ENCODE measurements around the gene HDAC1.

HDAC1 gene

GRCh38 chr1:32380057-32380456, 88.2 kb downstream of the HDAC1 start:
- peaks cover 98% of the 10 kb centered on the region for H3K36me3 ChIP-seq (ENCODE audit: insufficient read depth, insufficient read length, low read length)
- no peak overlapping the region for H3K9ac ChIP-seq (ENCODE audit: insufficient read length, low read depth)
- no peak for DNase-seq (ENCODE audit: low read depth, low spot score)
- no peaks in the 10 kb centered on the region for H3K9me3 ChIP-seq (ENCODE audit: insufficient read depth, low read length)
- H3K27me3 ChIP-seq (ENCODE audit: insufficient read depth, insufficient read length) = no peaks in the 10 kb centered on the region
- TF ChIP-seq ZNF274 (IDR thresholded peaks at IDR 0.05; ENCODE audit: low read depth, low read length) = no peak
- no peak for TF ChIP-seq YY1 (IDR thresholded peaks at IDR 0.05; ENCODE audit: insufficient read depth, insufficient read length)
- TF ChIP-seq SUZ12 (IDR thresholded peaks at IDR 0.05; ENCODE audit: extremely low read depth, insufficient read depth, insufficient read length) = no peak
- H3K4me1 ChIP-seq (ENCODE audit: insufficient read depth, insufficient read length) = no peaks in the 10 kb centered on the region
- no peak overlapping the region for H3K4me3 ChIP-seq (ENCODE audit: insufficient read length, low read depth)

Measured in NT2/D1 (cell line).